Pancreas (tissue), 10 donors: Measurements from ENCODE around the gene CACNG7. TPM values are rescaled to one million over a fixed set of nuclear protein-coding genes. Genes with fewer than 3 reads are reported as not detected.

Experiments
- ATAC-seq, 4 donors: fragments of 200-7000 bp; cut with Tn5 transposase; one replicate each; pipeline versions ENCODE4 v1.8.0 to v1.9.1; 2020; ENCODE audit warnings: mild to moderate bottlenecking in 4 of 4, moderate library complexity in 4 of 4
- DNase-seq, 6 donors: peaks; one replicate each; pipeline ENCODE4 v3.0.0-alpha.2; 2020
- FAIRE-seq: peaks from 2 replicates; lab custom pipeline; 2012; peaks lifted over from hg19 to GRCh38; lab: Jason Lieb, UNC
- H3K27ac ChIP-seq, 4 donors: fragments of 200-600 bp; sonication (generic); 1 replicate in 3 of 4; 2 replicates in 1 of 4; pipeline versions ENCODE4 v1.5.0 to v1.8.0; 2020
- H3K27me3 ChIP-seq, 4 donors: fragments of 200-600 bp; one replicate each; pipeline ENCODE4 v1.8.0; 2021
- H3K36me3 ChIP-seq, 3 donors: fragments of 200-600 bp; sonication (generic) in 1 of 3; one replicate each; pipeline versions ENCODE4 v1.5.0 to v1.8.0; 2020 to 2021
- H3K4me1 ChIP-seq, 3 donors: fragments of 200-600 bp; one replicate each; pipeline ENCODE4 v1.8.0; 2021
- H3K4me3 ChIP-seq, 4 donors: fragments of 200-600 bp; sonication (generic) in 2 of 4; one replicate each; pipeline versions ENCODE4 v1.5.0 to v1.8.0; 2020 to 2021
- H3K9me3 ChIP-seq, 4 donors: fragments of 200-600 bp; one replicate each; pipeline ENCODE4 v1.8.0; 2021
- CTCF ChIP-seq, 4 donors: fragments of 200-600 bp; sonication (generic) in 3 of 4; IDR thresholded peaks; one replicate each; pipeline versions ENCODE4 v1.5.0 to v1.8.0; 2021; ENCODE audit warnings: antibody characterized with exemption in 4 of 4
- WGBS, 2 donors: extraction: QIAGEN DNeasy Blood & Tissue Kit; methylation state at CpG; one replicate each; pipeline ENCODE4 v1.1.7; 2013; 5-methylcytosine and 5-hydroxymethylcytosine counted together
- intact Hi-C, 3 donors: fragments of 100-400 bp; cut with DNase I; formaldehyde crosslinking; loops; one replicate each; pipeline versions ENCODE4 v1.11.1 to v1.14.2; 2022
- polyA plus RNA-seq, 2 donors: library from polyadenylated mRNA; stranded (reverse); fragments of 200-250 nt; gene quantifications; one replicate each; pipeline ENCODE4 v1.2.3, GENCODE V29; 2013
- total RNA-seq, 6 donors: library from RNA; stranded (reverse); fragmentation: NEBNext Ultra II Directional in 4 of 6; extraction: Animal tissue kit (Norgen Biotek cat#: 25700) in 4 of 6; gene quantifications; one replicate each; pipeline versions ENCODE4 v1.2.1 to v1.2.4, GENCODE V29; 2021 to 2023
- donor health status: healthy with polysubstance abuse.
- donor health status: DM: no; HTN: no; CAD: no; lungs with moderate emphysema.
- donor health status: DM: no; HTN: no; CAD: no.
- donor health status: control.
- donor health status: control.
- donor health status: Bipolar disorder and iron deficiency.
- donor health status: DM: yes; HTN: yes; CAD: no.
- donor health status: DM: no; HTN: no; CAD: no.
- donor health status: DM: no; HTN: no; CAD: no.
- donor health status: DM: yes; HTN: yes; CAD: no.

Gene CACNG7
- total and polyA plus RNA-seq, 8 donors, result 0.02 to 0.09 (median 0.06) TPM; not detected in 4

DNA sequence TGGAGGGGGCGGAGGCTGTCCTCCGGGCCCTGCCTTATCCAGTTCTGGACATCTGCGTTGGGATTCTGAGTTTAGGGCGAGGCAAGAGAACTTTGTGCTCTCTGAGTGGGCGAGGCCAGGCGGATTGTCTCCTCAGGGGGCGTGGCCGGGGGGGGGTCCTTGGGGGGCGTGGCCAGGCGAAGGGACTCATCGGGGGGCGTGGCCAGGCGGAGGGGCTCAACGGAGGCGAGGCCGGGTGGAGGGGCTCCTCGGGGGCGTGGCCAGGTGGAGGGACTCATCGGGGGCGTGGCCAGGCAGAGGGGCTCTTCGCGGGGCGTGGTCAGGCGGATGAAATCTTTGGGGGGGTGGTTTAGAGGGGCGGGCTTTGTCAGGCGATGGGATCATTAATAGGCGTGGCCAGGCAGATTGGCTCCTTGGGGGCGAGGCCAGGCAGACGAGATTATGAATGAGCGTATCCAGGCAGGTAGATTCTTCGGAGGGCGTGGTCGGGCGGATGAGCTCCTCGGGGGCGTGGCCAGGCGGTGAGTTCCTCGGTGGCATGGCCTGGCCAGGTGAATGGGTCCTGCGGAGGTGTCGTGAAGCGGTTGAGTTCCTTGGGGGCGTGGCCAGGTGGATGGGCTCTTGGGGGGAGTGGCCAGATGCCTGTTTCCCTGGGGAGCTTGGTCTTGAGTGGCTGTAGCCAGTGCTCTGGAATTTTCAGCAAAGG is 10.3 kb upstream of the CACNG7 start:
- 5 to 6% methylated on average over 36 to 42 of the region's 42 CpGs for WGBS, 2 donors
- H3K9me3 ChIP-seq, result no peaks in the 10 kb centered on the region
- ATAC-seq (no peak), DNase-seq (peak in 2 of 6 donors; percentile 44 to 68), FAIRE-seq (no peak)
- H3K4me3 ChIP-seq, result no peak overlapping the region
- intact Hi-C loops, result no loop called here
- H3K36me3 ChIP-seq, result no peaks in the 10 kb centered on the region
- H3K27ac ChIP-seq, result no peak overlapping the region
- H3K4me1 ChIP-seq, result no peaks in the 10 kb centered on the region
- peaks cover 0 to 11% (median 0%) of the 10 kb centered on the region in 4 donors for H3K27me3 ChIP-seq
- TF ChIP-seq CTCF (IDR thresholded peaks at IDR 0.05), result no peak

GRCh38 chr19:53900191-53900860 is 8.8 kb upstream of the CACNG7 start:
- FAIRE-seq (no peak), ATAC-seq (no peak), DNase-seq (no peak)
- no peaks in the 10 kb centered on the region for H3K36me3 ChIP-seq
- H3K4me1 ChIP-seq, result no peaks in the 10 kb centered on the region
- H3K27ac ChIP-seq, result no peak overlapping the region
- no peak overlapping the region for H3K4me3 ChIP-seq
- intact Hi-C loops, result no loop called here
- TF ChIP-seq CTCF (IDR thresholded peaks at IDR 0.05), result no peak
- 77 to 85% methylated on average over 27 of the region's 27 CpGs for WGBS, 2 donors
- H3K27me3 ChIP-seq, result peaks cover 0 to 7% (median 0%) of the 10 kb centered on the region in 4 donors
- H3K9me3 ChIP-seq, result no peaks in the 10 kb centered on the region

GRCh38 chr19:53903055-53903680 is 5.9 kb upstream of the CACNG7 start:
- peak; percentile 38 to 84 (median 63) for ATAC-seq
- intact Hi-C loops, result no loop called here
- Histone ChIP-seq H3K4me3 (no peak overlapping the region), H3K27me3 (peaks cover 0 to 24% (median 4%) of the 10 kb centered on the region in 4 donors), H3K4me1 (no peaks in the 10 kb centered on the region), H3K27ac (no peak overlapping the region), H3K9me3 (no peaks in the 10 kb centered on the region), H3K36me3 (no peaks in the 10 kb centered on the region)
- FAIRE-seq, result no peak
- 34 to 42% methylated on average over 4 of the region's 4 CpGs for WGBS, 2 donors
- peak in 2 of 6 donors; percentile 37 to 46 for DNase-seq
- TF ChIP-seq CTCF (IDR thresholded peaks at IDR 0.05), result no peak

- no peaks in the 10 kb centered on the region for H3K36me3 ChIP-seq
- FAIRE-seq (no peak), DNase-seq (no peak), ATAC-seq (no peak)
- TF ChIP-seq CTCF (IDR thresholded peaks at IDR 0.05), result no peak
- peaks cover 0 to 32% (median 9%) of the 10 kb centered on the region in 4 donors for H3K27me3 ChIP-seq
- H3K9me3 ChIP-seq, result no peaks in the 10 kb centered on the region
- intact Hi-C loops, result no loop called here
- WGBS, 2 donors, result 21 to 23% methylated on average over 3 of the region's 3 CpGs
- H3K4me1 ChIP-seq, result no peaks in the 10 kb centered on the region
- H3K4me3 ChIP-seq, result no peak overlapping the region
- no peak overlapping the region for H3K27ac ChIP-seq
Observed at GRCh38 chr19:53904909-53905308, 4.2 kb upstream of the CACNG7 start.
